NCI-H69 (cell line): ENCODE measurements around the gene POFUT2.
"Not testable (repeated sequence)": the region's sequence is repeated elsewhere in the genome, so short reads cannot be mapped to it uniquely, and the experiment has no call there.

Experiments used
- DNase-seq: peaks from one replicate; lab custom pipeline; 2025; lab: John Stamatoyannopoulos, UW

POFUT2 gene

GRCh38 chr21:45326169-45326851, 38.6 kb upstream of the POFUT2 start:
- no peak for DNase-seq

- no peak for DNase-seq
These were observed 37.8 kb upstream of the POFUT2 start for GRCh38 chr21:45325206-45326168.

DNA sequence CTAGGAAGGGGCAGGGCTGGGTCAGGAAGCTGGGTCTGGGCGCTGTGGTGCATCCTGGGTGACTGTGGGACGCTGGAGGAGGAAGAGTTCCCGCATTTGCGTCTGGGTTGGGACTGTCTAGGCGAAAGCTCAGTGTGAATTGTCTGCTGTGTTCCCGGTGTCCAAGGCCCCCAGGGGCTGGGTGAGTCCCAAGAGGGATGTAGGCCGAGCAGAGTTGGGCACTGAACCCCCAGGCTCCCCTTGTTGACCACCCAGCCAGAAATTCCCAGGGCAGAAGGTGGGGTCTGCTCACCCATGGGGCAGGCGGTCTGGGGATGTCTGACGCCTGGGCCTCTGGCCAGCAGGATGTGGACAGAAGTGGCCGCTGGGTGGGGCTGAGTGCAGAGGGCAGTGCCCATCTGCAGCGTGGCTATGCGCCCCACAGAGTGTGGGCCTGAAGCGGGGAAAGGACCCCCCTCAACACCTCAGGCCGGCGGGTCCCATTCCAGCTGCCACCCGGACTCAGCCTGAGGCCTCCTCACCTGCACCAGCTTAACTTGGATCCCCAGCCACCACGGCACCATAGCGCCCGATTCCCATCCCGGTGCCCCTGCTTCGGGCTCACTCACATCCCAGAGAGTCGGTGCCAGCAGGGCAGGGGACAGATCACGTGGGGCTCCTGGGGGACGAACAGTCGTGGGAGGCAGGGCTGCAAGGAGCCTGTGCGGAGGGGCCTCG, 37.0 kb upstream of the POFUT2 start:
- DNase-seq: no peak

DNA sequence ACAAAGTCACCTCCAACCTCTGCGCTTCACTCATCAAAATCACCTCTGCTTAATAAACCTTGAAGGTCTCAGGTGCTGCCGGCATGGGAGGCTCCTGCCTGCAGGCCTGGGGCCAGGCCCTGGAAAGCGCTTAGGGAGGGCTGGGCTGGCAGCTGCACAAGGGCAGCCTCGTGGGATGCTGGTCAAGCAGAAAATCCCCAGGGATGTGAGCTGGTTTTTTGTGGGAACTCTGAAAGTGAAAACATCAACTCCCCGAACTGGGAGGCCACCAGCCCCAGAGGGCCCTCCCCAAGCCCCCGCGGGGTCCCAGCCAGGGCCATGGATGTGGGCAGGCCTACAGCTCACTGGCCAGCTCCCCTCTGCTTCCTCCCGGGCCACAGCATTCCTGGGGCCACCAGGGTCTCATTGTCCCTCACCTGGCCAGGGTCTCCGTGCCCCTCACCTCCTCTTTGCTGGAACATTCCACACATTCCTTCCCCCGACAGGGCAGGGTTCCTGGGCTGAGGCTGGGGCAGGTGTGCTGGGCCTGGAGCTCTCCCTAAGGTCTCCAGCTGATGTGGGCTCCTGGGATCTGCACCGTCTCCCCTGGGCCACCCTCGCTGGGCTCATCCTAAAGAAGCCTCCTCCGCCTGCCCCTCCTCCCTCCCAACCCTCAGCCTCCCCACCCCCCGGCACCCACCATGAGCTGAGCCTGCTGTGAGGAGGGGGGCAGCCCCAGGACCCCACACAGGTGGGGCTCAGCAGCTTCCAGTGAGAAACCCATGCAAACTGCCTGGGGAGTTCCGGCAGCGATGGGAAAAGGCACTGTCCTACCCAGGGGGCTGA, 36.0 kb upstream of the POFUT2 start:
- peak; percentile 22 for DNase-seq

GRCh38 chr21:45322960-45323461, 35.3 kb upstream of the POFUT2 start:
- peak; percentile 26 for DNase-seq

- DNase-seq: no peak
These were observed 34.7 kb upstream of the POFUT2 start for GRCh38 chr21:45322231-45322959.

DNA sequence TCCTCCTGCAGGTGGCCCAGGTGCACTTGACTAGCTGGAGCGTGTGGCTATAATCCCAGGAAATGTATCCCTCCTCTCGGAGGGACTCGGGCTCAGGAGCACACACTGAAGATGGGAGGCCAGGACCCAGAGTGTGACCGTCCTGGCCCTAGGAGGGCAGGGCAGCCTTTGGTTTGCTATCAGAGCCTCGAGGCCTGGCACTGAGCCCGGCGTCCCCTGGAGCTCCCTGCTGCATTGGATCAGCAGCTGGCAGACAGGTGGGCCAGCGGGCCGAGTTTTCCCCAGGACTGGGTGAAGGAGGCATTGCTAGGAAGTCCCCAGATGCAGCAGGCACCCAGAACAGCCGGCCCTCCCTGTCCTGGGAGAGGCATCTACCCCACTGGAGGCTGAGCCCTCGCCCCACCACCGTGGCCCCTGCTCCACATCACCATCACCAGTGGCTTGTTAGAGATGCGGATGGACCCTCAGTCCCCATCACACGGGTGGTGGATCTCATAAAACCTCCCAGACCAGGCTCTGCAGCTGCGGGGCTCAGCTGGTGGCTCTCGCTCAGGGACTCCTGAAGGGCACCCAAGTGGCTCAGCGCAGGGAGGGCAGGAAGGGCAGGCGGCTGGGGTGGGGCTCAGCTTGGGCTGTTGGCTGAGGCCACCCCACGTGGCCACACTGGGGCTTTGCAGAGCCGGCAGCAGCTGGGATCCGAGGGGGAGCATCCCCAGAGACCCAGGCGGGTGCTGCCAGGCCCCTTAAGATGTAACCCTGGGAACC, 32.7 kb upstream of the POFUT2 start:
- peak; percentile 69 for DNase-seq

- no peak for DNase-seq
These were observed 31.9 kb upstream of the POFUT2 start for GRCh38 chr21:45319461-45320211.

DNA sequence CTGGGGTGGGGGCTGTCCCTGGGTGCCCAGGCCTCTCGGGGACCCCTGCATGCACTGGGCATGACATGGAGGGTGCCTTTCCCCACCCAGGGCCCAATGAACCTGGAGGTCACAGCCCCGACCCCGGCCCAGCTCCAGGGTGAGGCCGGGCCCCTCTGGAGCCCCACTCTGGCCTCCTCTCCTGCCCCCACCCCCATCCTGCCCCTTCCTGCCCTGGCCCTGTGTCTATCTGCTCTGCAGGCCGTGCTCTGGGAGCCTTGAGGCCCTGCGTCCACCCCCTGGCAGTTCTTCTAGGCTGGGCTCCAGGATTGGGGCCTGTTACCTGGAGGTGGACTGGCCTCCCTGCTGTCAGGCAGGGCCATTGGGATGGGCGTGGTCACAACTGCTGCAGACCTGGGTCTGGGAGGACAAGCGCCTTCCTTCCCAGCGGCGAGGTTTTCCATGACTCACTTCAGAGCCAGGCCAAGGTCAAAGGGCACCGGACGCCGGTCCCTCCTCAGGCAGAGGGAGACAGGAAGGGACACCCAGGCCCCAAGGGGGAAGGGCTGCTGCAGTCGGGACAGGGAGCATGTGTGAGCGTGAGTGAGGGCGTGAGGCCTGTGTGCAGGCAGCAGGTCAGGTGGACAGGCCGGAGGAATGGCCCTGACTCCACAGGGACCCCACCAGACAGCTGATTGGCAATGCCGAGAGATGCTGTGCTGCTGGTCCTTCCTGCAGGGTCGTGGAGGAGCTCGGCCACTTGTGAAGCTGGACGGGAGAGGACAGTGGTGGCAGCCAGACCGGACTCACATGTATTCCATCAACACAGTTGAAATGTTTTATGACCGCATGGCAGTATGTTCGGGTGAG, 31.1 kb upstream of the POFUT2 start:
- DNase-seq: no peak

DNA sequence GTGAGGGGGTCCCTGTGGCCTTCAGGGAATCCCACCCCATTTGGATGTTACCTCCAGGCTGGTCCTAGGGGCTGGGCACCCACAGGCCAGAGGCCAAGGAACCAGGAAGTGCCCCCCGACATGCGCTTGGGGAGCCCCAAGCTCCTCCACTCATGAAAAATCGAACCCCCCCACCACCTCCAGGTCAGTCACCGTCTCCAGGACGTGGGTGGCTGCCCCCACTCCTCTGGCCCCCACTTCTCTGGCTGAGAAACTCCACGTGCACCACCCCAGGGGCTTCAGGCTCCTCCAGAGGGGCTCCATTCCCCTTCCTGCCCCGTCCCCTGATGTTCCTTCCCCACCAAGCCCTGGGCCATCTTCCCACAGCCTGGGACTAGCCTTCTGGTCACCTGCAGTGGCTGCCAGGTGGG, 30.5 kb upstream of the POFUT2 start:
- no peak for DNase-seq

DNA sequence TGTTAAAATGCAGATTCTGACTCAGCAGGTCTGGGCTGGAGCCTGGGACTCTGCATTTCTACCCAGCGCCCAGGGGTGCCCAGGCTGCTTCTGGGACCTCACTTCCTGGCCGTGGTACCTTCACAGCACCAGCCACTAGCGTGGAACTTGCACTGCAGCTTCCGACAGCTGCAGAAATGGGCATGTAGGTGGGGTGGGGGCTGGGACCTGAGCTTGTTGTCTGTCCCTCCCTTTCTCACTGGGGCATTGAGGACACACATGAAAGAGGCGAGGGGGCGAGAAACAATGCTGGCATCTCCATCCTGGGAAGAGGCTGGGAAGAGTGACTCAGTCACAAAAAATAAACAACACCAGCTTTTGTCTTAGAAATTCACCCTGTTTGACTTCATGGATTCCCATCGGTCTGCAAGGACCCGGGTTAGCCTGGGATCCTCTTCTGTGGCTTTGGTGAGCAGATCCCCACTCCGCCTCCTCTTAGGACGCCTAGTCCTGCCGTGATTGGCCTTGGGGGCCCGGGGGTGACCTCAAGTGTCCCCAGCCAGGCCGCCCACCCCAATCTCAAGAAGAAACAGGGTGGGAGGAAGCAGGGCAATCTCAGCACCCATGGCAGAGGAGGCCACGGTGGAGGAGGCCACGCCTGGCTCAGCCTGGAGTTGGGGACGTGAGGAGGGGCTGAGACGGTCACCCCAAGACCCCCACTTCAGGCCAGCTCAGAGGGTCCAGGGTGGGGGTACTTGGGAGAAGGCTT, 29.9 kb upstream of the POFUT2 start:
- DNase-seq: no peak

DNA sequence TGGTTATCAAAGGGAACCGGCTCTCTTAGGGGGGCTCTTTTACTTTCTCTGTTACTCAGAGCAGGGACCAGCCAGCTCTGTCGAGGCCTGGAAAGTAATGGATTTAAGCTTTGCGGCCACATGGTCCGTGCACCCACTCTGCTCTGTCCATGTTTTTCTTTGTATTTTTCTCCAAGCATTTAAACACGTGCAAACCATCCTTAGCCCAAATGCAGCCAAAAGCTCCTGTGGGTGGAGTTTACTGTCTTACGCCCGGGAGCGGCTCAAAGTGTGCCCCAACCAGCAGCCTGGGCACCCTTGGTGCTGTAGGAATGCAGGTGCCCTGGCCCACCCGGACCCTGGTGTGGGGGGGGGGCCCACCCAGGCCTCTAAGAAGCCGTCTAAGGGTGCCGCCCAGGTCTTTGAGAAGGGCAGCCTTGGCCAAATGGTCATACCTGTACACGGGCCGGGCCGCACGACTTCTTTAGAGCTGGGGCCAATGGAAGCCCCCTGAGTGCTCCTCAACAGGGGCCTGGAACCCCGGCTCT, 29.2 kb upstream of the POFUT2 start:
- DNase-seq: no peak

- not testable (repeated sequence) for DNase-seq
These were observed 28.2 kb upstream of the POFUT2 start for GRCh38 chr21:45315676-45316470.

DNA sequence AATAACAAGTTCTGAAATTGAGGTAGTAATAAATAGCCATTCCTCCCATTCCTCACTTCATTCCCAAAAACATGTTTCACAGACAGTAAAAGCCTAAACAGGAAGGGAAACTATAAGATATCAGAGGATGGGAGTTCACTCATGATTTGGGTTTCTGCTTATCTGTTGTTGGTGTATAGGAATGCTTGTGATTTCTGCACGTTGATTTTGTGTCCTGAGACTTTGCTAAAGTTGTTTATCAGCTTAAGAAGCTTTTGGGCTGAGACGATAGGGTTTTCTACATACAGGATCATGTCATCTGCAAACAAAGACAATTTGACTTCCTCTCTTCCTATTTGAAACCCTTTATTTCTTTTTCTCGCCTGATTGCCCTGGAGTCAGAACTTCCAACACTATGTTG, 26.0 kb upstream of the POFUT2 start:
- DNase-seq: no peak

GRCh38 chr21:45313015-45313414, 25.3 kb upstream of the POFUT2 start:
- no peak for DNase-seq

- DNase-seq: no peak
These were observed 24.6 kb upstream of the POFUT2 start for GRCh38 chr21:45312296-45312695.
